Measurements from ENCODE around the gene DIAPH1.

The DIAPH1 gene

DNA sequence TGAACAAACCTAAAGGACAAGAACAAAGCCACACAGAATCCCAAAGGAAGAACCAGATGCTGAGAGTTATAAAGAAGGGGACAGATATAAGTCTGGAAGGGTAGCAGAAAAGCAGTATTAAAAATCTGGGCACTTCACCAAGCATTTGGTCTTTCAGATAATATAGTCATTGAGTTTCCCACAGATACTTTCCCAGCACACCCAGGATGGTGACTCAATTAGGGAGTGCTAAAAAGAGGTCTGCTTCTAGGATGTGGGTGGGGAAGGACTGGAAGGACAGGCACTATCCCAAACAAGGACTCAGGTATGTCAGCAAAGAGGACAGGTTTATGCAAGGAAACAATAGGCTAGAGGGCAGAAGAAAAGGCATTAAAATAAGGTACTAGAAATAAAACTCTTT, 59.3 kb downstream of the DIAPH1 start:
- DNase-seq = peak; percentile 19

- no peak for DNase-seq
These were observed 60.6 kb downstream of the DIAPH1 start for GRCh38 chr5:141558150-141558549.

GRCh38 chr5:141557681-141558136, 61.1 kb downstream of the DIAPH1 start:
- peak; percentile 96 for DNase-seq

DNA sequence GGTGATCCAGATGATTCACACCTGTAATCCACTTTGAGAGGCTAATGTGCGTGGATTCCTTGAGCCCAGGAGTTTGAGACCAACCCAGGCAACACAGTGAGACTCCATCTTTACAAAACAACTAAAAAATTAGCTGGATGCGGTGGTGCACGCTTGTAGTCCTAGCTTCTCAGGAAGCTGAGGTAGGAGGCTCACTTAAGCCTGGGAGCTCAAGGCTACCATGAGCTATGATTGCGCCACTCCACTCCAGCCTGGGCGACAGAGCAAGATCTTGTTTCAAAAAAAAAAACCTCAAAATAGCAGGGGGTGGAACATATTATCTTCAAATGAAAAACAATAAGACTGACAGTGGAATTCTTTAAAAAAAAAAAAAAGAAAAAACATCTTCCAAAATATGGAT, 70.9 kb downstream of the DIAPH1 start:
- DNase-seq = no peak

GRCh38 chr5:141547488-141547887, 71.3 kb downstream of the DIAPH1 start:
- peak; percentile 52 for DNase-seq

DNA sequence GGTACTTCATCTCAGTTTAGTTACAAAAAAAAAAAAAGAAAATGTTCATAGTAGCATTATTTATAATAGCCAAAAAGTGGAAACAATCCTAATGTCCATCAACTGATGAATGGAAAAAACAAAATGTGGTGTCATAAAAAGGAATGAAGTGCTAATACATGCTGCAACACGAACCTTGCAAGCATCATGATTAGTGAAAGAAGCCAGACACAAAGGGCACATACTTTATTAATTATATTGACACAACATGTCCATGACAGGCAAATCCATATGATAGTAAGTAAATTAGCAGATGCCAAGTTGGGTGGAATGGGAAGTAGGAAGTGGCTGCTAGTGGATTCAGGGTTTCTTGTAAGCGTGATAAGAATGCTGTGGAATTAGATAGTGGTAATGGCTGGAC, 75.7 kb downstream of the DIAPH1 start:
- DNase-seq = no peak

DNA sequence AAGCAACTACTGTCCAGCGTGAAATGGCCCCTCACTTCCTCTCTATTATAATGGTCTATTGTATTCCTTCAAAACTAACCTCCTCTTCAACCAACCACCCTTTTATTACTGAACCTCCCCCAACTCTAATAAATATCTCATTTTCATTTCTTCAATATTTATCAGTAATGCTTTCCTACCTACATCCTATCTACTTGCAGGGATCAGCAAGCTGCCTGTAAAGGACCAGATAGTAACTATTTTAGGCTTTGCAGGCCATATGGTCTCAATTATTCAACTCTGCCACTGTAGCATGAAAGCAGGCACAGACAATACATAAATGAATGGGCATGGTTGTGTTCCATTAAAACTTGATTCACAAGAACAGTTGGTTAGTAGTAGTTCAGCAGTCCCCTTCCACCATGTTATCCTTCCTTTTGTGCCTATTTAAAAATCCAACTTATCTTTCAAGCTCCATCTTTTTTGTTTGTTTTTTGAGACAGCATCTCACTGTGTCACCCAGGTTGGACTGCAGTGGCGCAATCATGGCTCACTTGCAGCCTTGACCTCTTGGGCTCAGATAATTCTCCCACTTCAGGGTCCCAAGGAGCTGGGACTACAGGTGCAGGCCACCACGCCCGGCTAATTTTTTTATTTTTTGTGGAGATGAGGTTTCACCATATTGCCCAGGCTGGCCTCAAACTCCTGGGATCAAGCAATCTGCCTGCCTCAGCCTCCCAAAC, 84.1 kb downstream of the DIAPH1 start:
- no peak for DNase-seq

DNA sequence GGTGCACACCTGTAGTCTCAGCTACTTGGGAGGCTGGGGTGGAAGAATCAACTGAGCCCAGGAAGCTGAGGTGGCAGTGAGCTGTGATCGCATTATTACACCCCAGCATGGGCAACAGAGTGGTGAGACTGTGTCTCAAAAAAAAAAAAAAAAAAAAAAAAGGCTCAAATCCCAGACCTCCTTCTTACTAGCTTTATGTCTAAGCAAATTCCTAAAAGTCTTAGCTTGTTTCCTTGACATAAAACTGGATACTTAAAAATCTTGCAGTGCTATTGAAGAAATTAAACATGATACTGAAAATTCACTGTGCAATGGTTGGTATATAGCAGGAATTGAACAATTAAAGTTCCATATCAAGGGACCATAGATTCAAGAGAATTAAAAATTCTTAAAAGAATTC, 84.9 kb downstream of the DIAPH1 start:
- no peak for DNase-seq

DNA sequence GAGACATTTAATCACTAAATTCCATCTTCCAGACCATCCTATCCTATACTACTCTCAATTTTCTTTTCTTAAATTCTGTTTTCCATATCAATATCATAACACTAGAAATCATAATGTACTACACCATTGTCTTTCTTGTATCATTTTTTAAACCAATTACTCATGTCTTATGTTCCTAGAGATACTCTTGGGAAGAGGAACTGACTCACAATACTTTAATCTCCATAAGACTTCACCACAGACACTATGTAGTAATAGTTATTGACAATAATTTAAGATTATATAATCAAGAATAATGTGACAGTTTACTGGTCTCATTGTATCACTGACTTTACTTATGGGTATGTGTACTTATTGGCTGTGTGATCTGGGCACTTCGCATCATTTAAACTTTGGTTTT, 86.1 kb downstream of the DIAPH1 start:
- DNase-seq = no peak

- no peak for DNase-seq
These were observed 88.9 kb downstream of the DIAPH1 start for GRCh38 chr5:141529873-141530272.

DNA sequence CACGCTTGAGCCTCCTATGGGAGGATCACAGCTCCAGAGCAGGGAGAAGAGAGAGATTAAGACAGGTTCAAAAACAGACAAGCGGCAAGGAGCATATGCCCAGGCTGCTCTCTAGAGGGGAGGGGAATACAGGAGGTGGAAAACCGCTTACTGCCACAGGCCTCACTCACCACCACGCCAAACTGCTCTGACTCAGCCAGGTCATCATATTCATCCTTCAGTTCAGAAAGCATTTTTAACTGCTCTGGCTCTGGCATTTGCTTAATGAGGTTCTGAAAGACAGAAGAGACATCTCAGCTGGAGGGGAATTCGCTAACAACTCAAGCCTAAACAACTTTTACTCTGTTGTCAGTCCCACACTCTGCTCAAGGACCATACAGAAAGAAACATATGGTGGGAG, 89.8 kb downstream of the DIAPH1 start:
- no peak for DNase-seq

DNA sequence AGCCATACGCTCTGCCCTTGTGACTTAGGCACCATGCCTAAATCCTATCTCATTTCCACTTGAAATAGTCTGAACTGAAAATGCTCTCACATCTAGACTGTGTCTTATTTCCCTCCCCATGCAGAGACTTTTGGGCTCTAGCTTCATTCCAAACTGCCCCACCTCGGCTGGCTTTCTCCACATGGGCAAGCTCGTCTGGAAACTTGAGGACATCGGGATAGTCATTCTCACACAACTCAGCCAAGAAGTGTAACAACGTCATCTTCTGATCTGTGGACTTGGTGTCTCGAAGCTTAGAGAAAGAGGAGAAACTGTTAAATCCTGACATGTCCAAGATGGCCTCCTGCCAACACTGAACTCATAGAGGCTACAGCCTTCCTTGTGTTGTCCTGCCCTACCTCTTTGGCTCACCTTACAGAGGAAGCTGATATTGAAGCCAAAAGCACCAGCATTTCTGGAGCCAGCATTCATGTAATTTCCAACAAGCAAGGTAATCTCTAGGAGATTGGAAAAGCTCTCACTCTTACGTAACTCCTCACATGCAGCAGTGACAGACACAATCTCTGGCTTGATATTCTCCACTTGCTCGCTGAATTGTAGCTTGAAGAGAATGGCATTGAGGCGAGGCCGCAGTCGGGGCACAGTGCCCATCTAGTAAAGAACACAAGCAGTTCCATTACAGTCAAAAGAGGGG, 90.4 kb downstream of the DIAPH1 start:
- DNase-seq = peak; percentile 49

DNA sequence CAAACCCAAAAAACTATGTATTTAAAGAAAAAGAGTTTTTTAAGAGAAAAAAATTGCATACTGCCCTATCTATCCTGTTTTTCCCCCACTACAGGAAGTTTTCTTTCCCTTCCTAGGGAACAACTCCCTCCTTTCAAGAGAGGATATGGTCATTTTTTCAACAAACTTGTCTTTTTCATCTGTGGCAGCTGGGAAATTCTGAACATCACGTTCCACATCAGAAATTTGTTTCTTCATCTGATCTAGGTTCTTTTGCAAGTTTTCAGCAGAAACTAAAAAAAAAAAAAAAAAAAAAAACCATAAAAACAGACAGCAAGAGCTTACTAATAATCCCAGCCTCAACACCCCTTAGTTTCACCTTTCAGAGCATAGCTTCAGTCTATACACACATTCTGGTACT, 91.4 kb downstream of the DIAPH1 start:
- no peak for DNase-seq

- no peak for DNase-seq
These were observed 93.1 kb downstream of the DIAPH1 start for GRCh38 chr5:141525653-141526052.

DNA sequence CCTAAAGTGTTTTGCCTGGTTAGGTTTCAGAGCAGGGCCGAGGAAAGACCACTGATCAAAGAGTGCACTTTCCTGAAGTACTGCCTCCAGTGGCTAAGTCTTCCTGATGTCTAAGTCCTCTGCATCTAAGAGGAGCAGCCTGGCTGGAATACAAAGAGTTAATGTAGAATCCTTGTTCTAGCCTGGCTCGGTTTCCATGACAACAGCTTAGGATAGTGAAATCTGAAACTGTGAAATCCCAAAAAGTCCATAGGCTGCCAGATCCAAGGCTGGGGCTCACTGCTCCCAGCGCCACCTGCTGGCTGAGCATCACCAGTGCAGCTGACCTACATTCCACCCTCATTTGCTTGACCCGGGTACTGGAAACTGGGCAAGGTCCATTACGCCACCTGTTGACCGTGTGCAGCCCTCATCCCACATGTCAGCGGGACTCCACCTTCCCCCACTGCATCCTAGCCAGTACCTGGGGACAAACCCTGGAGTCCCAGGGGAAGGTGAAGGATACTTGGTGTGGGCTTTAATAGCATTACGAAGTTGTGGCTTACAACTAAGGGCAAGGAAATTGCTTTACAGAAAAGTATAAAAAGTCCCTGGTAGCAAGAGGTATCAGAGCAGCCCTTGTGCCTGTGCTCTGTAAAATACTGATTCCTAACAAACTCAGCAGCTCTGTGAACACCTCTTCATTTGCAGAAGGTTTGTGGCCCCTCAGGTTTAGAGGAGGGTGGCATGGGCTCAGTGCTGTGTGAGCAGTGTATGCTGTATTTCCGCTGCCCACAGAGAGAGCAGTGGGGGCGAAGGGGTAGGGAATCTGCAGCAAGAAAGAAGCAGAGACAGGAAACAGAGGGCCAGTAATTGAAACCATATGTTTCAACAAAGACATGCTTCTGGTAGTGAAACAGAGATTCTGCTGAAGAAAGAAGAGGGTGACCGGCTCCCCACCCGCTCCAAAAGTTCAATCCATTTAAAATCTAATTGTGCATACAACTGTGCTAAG, 93.9 kb downstream of the DIAPH1 start:
- DNase-seq = peak; percentile 99

- DNase-seq = no peak
These were observed 94.8 kb downstream of the DIAPH1 start for GRCh38 chr5:141523991-141524390.

- DNase-seq = no peak
These were observed 96.5 kb downstream of the DIAPH1 start for GRCh38 chr5:141522301-141522700.

DNA sequence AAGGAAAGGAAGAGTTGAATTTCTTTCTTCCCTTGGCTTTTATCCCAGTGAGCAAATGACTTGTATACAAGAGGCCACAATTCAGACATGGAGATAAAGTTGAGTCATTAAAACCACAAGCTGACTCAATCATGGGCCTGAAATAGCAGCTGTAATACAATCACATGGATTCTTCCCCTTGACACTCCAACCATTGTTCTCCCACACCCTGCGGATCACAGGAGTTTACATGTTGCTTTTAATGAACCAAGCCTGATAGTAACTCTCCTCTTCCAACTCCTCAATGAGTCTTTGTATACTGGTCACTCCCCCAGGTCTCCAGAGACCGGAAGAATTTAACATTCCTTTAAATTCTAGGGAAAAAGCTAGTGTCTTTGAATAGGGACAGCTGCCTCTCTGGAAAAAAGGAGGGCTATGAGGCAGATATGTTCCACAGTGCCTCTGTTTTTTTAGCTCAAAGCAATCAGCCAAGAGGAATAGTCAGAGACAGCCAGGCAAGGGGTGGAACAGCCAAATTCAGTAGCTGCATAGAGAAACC, 97.5 kb downstream of the DIAPH1 start:
- DNase-seq = peak; percentile 74

- DNase-seq = no peak
These were observed 98.9 kb downstream of the DIAPH1 start for GRCh38 chr5:141519605-141520565.

- no peak for DNase-seq
These were observed 100.2 kb downstream of the DIAPH1 start for GRCh38 chr5:141518618-141519015.

GRCh38 chr5:141517880-141518617, 100.8 kb downstream of the DIAPH1 start:
- DNase-seq = no peak

Measured in eye (tissue), 1 donor.